ENCODE measurements around the gene PI4KA.

Gene PI4KA

DNA sequence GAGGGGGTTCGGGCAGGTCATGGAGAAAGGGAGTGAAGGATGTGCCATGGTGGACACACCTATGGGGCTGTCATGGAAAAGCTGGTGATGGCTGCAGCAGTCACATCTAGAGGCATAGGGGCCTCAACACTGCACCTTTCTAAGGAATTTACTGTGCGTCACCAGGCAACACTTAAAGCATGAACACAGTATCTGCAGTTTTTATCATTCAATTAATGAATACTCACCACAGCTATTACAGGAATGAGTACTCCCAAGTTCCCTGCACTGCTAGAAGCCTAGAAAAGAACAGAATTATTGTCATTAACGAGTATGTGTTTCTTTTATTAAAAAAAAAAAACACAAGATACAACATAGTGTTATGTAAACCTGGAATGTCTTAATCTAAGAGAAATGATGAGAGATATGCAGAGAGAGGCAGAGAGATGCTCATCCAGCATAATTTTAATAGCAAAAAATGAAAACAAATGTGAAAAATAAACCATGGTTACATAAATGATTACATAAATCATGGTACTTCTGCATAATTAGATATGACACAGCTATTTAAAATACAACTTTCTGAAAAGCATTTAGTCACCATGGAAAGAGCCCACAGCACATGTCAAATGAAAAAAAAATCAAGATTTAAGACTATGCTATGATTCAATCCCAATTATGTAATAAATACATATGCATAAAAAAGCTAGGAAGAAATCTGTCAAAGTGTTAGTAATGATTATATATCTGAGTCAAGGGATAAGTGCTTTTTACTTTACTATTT is 65.5 kb downstream of the PI4KA start:
- no peak for DNase-seq

DNA sequence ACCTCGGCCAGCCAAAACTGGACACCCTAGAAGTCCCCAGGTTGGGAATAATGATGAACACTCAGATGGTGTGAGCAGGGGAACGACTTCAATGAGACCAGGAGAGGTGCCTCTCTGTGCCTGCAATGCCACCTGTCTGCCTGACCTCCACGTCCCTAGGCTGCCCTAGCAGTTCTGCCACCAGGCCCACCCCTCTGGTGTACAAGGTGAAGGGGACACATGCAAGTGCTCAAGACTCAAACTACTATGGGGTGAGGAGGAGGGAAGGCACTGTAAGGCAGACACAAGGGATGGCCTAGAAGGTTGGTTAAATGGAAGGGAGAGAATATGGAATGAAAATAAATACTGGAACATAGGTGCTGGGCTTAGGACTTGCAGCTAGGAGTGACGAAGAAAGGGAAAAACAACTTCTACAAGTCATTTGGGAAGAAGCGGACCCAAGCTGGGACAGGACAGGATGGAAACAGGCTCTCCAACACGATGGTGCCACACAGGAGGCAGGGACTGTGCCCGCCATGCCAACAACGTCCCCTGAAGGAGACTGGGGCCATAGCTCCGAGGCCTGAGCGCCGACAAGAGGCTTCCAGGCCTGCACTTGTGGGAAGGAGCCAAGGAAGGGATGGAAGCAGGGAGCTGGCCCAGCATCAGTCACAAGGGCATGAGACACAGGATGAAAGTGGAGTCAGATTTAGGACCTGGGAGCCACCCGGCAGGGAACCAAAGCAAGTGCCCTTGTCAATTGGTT is 66.2 kb downstream of the PI4KA start:
- DNase-seq: no peak

DNA sequence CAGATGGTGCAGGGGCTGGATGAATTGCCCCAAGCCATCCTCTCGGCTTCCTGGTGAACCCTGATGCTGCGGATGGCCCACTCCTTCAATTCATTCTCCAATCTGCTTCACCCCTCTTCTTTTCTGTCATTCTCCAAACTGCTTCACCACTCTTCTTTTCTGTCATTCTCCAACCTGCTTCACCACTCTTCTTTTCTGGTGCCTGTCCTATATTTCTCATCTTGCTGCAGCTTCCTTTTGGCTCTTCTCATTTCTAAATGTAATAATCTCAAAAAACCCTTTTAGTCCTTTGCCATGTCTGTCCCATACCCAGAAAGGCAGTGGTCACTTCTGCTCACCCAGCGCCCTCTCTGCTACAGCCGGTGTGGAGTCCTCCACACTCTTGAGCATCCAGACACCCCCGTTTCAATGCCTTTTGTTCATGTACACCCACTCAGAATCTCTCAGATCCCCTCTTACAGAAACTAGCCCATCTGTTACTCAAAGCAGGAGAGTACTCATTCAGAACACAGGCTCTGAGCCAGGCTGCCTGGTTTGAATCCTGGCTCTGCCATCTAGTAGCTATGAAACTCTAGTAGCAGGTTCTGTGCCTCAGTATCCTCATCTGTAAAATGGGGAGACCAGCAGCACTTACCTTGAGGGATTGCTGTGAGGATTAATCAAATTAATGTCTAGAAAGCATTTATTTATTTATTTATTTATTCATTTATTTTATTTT is 69.8 kb downstream of the PI4KA start:
- DNase-seq: no peak

DNA sequence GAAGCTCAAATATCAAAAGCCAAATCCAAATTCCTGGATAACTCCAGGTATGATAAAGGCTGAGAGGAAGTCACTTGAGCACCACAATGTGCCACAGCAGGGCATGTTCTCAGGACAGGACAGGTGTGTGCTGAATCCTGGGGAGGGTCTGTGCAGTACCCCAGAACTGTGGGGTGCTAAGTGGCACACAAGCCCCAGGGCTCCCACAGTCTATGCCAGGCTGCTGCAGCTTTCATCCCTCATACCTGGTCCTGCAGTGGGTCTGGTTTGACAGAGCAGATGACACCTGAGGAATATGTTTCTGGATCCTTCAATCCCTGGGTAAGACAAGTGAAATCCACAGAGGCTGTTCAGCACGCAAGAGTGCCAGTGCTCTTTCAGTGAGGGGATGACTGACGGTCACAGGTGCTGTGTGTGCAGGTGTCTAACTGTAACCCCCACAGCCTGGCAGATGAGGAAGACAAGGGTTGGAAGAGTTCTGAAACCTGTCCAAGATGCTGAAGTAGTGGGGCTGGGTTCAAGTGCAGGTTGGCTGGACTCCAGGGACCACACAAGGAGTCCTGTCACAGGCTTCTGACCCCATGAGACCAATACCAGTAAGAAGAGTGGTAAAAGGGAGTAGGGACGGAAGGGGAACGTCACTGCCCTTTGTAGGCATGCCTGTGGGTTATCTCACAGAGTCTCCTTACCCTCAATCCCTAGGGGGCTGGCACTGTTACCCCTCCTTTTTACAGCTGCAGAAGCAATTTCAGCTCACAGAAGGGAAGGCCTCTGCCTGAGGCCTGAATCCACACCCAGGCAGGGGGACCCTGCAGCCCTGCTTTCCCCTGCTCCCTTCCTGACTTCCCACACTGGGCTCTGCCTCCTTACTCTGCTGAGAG is 70.6 kb downstream of the PI4KA start:
- DNase-seq: no peak

DNA sequence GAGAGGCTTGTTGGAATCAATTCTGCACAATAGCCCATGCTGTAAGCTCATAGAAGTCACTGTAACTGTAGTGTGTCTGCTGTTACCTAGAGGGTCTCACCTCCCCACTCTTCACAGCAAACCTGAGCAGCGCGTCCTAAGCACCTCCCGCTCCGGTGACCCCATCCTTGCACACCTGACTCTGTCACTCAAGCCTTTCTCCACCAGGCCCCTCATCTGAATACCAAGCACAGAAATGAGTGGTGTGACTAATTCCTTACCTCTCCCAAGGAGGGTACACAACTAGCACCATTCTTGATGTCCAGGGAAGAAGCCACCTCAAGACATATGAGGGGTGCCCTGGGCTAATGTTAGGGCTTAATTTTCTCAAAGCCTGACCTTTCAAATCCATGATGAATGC is 71.4 kb downstream of the PI4KA start:
- no peak for DNase-seq

DNA sequence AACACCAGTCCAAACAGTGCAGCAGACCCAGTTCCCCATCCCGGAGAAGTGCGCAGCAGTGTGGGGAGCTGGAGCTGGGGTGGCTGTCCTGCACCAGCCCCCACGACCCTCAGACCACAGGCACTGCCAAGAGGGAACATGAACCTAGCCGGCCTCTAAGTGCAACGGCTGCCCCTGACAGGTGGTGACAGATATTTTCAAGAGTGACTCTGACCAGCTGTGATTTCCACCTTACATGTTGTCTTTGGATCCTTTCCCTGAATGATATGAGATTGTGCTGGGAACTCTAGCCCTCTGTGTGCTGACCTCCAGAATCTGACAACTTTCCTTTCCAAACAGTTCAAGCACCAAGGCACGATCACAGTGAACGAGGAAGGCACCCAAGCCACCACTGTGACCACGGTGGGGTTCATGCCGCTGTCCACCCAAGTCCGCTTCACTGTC is 72.1 kb downstream of the PI4KA start:
- no peak for DNase-seq

DNA sequence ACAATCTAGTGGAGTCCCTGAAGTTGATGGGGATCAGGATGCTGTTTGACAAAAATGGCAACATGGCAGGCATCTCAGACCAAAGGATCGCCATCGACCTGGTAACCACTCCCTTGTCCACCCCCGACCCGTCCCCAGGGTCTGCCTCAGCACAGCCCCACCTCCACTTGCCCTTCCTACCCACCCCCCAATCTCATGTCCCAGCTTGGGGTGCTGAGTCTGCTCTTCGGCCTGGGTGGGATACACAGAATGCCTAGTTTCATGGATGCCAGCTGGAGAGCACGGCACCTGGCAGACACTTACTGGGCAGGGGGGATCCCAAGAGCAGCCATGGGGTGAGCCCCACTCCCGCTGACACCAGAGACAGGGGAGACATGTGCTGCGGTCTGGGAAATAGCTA is 72.6 kb downstream of the PI4KA start:
- DNase-seq: no peak

DNA sequence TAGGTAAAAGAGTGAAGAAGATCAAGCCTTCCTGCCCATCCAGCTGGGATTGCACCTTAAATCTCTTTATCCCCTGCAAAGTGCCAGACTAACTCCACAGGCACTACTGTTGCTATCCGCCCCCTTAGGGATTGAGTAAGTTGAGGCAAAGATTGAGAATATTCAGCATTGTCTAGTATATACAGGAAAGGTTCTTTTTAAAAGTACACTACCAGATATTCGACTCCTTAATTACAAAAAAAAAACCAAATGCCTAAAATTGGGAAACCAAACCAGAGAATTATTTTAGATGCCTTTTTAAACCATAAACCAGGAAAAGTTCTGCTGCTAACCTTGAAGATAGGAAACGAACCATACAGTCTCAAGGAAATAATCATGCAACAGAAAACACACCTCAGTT is 73.2 kb downstream of the PI4KA start:
- no peak for DNase-seq

DNA sequence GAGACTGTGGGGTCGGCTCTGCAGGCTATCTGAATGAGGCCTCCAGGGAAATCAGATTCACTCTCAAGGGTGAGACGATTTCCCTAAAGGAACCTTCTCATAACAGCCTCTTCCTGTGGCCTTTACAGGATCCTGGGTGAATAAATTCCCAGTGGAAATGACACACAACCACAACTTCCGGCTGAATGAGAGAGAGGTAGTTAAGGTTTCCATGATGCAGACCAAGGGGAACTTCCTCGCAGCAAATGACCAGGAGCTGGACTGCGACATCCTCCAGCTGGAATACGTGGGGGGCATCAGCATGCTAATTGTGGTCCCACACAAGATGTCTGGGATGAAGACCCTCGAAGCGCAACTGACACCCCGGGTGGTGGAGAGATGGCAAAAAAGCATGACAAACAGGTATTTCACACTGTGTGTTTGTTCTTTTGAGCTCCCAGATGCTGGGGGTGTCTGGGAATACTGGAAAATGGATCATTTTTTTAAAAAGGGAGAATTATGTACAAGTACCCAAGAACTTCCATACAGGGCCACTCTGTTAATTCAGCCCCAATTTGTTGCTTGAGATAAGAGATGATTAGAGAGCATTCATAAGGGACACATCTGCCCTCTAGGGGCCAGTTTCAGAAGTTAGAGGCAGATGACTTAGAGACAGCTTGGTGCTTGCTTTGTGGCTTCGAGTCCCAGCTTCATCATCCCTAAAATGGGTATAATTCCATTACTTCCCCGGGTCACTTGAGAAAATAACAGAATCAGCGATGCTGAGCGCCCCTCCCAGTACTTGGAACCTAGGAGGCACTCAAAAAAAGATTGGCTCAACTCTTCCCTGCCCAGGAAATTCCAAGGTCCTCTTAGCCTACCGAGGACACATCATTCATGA is 74.5 kb downstream of the PI4KA start:
- peak in 3 of 6 experiments; percentile 16 to 46 (median 44) for DNase-seq

DNA sequence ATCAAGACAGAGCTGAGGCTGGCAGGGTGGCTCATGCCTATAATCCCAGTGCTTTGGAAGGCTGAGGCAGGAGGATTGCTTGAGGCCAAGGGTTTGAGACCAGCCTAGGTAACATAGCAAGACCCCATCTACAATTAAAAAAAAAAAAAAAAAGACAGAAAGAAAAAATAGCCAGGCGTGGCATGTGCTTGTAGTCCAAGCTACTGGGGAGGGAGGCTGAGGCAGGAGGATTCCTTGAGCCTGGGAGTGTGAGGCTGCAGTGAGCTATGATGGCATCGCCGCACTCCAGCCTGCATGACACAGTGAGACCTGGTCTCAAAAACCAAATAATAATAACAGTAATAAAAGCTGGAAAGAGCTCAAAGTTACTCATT is 75.3 kb downstream of the PI4KA start:
- DNase-seq: no peak

DNA sequence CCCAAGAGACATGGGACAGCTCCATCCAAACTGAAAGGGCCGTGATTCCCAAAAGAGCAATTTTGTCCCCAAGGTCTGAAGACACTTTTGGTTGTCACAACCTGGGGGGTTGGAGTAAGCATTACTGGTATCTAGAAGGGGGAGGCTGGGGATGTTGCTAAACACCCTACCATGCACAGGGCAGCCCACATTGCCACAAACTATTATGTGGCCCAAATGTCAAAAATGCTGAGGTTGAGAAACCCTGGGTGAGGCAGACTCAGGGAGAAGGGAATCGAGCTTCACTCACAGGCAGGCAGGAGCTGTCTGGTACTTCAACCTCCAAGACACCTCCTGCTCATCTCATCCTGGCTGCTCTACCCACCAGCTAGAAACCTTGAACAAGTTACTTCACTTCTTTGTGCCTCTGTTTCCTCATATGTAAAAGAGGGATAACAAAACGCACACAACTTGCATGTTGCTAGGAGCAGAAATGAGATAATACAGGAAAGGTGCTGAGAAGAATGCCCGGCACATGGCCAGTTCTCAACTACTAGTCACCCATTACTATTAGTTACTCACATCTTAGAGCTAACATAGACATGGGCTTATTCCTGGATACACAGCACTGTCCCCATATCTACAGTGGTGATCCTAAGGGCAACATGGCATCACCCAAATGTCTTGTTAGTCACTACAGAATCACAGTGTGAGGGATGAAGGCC is 75.9 kb downstream of the PI4KA start:
- DNase-seq: no peak

DNA sequence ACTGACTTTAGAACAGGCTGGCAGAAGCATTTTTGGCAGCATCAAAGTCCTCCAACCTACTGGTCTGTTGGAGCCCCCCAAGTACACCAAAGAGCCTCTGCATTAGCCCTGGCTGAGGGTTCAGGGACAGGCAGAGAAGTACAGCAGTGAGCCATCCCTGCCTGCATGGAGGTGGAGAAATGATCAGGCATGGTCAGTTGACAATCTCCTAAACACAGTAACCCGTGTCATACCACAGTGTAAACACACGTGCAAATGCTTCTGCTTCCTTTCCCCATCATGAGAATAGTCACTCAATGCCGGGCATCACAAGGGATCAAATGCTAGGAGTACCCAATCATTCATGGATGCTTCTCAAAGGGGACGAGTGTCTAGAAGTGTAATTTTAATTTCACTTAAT is 76.5 kb downstream of the PI4KA start:
- no peak for DNase-seq

DNA sequence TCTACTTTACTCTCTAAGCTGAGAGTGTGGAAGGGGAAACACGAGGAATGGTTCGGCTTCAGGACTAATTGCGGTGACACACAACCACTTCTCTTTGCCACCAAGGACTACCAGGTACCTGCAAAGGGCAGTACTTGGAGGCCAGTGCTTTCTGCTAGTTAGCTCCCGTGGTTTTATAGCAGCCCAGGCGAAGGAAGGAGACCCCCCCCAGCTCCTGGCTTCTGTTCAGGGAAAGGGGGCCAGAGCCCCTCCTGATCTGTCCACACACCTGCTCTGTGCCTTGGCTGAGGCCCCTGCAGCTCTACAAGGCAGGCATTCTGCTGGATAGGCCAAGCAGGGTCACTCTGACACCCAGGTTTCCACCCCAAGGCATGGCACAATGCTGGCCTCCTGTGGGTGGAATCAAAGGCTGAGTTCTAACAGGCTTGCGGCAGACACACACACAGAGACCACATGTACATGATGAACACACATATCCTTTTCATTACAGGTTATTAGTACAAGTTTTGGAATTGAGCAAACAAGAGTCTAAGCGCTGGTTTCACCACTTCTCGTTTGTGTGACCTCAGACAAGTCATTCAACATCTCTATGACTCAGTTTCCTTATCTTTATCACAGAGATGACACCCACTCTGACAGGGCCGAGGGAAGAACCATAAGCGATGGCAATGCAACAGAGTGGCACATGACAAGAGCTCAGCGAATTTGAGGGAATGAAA is 77.2 kb downstream of the PI4KA start:
- DNase-seq: no peak

DNA sequence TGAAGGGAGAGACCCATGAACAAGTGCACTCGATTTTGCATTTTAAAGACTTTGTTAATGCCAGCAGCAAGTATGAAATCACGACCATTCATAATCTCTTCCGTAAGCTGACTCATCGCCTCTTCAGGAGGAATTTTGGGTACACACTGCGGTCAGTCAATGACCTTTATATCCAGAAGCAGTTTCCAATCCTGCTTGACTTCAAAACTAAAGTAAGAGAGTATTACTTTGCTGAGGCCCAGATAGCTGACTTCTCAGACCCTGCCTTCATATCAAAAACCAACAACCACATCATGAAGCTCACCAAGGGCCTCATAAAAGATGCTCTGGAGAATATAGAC is 78.8 kb downstream of the PI4KA start:
- DNase-seq: no peak

DNA sequence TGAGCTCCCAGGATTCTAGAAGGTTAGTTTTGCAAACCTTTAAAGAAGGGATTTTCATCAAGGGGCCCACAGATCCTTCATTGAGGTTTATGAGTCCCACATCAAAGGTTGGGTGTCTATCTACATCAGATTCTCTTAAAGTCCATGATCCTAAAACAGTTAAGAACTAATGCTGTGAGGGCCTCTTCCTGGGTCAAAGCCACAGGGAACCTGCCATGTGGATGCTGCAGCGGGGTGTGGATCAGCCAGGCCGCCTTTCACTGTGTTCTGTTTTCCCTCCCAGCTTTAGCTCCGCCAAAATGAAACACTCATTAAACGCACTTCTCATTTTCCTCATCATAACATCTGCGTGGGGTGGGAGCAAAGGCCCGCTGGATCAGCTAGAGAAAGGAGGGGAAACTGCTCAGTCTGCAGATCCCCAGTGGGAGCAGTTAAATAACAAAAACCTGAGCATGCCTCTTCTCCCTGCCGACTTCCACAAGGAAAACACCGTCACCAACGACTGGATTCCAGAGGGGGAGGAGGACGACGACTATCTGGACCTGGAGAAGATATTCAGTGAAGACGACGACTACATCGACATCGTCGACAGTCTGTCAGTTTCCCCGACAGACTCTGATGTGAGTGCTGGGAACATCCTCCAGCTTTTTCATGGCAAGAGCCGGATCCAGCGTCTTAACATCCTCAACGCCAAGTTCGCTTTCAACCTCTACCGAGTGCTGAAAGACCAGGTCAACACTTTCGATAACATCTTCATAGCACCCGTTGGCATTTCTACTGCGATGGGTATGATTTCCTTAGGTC is 79.4 kb downstream of the PI4KA start:
- DNase-seq: no peak

DNA sequence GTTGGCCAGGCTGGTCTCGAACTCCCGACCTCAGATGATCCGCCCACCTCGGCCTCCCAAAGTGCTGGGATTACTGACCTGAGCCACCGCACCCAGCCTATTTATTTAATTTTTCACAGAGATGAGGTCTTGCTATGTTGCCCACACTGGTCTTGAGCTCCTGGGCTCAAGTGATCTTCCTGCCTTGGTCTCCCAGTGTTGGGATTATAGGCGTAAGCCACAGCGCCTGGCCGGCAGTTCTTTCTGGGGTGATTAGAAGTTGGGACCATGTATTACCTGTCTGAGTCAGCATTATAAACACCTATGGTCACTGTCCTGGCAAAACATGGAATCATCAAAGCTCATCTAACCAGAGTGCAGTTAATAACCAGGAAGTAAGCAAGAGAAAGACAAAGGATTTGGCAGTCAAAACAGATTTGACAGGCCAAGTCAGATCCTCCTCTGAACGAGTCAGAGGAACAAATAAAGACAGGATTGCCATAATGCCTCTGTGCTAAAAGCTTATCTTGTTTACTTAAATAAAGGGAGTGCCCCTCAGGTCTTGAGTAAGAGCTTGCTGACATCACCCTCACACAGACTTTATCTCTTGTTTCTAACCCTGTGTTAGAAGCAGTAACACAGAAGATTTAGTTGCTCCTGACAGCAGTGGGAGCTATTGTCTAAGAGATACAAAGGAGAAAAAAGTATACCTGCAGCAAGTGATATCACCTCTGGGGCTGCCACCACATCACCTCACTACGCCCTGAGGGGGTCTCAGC is 81.0 kb downstream of the PI4KA start:
- DNase-seq: no peak

DNA sequence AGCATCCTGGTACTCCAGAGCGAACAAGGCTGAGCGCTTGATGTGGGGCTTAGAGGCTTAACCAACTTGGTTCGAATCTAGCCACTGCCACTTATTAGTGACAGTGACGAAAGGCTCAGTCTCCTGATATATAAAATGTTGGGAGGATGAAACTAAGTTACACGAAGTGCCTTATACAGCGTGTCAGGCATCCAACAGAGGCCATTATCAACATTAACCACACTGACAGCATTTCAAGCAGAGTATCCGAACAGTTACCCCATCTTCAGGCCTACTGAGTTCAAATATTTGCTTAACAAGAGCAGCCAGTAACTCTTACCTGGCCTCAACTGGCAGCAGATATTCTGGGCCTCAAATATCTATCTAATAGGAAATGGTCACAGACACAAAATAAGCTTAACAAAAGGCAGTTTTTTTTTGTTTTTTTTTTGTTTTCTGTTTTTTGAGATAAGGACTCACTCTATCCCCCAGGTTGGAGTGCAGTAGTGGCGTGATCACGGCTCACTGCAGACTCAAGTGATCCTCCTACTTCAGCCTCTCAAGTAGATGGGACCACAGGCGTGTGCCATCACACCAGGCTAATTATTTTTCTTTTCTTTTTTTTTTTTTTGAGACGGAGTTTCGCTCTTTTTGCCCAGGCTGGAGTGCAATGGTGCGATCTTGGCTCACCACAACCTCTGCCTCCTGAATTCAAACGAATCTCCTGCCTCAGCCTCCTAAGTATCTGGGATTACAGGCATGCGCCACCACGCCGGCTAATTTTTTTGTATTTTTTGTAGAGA is 81.8 kb downstream of the PI4KA start:
- no peak for DNase-seq

DNA sequence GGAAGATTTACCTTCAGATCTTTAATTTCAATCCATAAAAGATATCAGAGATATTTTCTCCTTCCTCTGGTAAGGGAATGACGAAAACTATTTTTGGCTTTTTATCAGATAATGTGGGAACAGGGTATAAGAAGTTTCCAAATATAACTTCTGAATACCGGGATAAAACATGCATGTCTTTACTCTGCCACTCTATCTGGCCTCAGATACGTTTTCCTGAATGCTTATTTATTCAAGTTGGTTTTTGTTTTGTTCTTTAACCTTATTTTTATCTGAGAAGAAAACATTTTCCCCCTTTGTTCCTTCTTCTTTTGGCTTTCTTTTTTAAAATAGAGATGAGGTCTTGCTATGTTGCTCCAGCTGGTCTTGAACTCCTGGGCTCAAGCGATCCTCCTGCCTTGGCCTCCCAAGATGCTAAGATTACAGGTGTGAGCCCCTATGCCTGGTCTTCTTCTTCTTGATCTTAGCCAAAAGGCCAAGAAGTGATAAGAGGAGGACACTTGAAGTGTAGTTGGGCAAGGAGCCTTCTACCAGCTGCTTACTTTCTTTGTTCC is 83.2 kb downstream of the PI4KA start:
- no peak for DNase-seq

All from stimulated activated naive CD4-positive, alpha-beta T cell (primary cell).